ENCODE measurements around the gene PLEKHH1.
A peak's percentile ranks its signal among the peaks of the same experiment; 100 is the strongest.

PLEKHH1 gene

DNA sequence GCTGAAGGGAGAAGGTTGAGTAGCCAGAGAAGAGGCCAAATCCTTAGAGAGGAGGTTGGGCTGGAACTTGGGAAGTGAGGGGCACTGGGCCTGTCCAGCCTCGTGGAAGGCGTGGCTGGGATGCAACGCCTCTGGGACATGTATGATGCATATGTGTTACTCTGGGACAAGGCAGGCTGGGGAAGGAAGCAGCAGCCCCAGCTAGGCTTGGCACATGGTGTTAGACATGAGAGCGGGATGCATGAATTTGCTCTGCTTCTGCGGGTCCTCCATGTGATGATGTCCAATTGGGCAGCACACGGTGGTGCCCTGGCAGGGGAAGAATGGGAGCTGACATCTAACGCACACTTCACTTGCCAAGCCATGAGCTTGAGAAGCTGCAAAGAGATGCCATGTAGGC, 21.3 kb downstream of the PLEKHH1 start:
- peaks cover 16% of the 10 kb centered on the region for H3K27me3 ChIP-seq (ENCODE audit: control insufficient read depth, insufficient read depth, low read length)
- no peak overlapping the region for H3K9ac ChIP-seq (ENCODE audit: low read depth, low read length)
- H3K9me3 ChIP-seq (replicated peaks; ENCODE audit: low read length), result no peaks in the 10 kb centered on the region
- no peaks in the 10 kb centered on the region for H3K4me1 ChIP-seq (ENCODE audit: control insufficient read depth, insufficient read depth, low read length)
- no peak overlapping the region for H3K4me3 ChIP-seq (ENCODE audit: low read length)
- H3K36me3 ChIP-seq (ENCODE audit: insufficient read depth, low read length), result no peaks in the 10 kb centered on the region
- H3K4me2 ChIP-seq (ENCODE audit: low read length), result no peak overlapping the region

DNA sequence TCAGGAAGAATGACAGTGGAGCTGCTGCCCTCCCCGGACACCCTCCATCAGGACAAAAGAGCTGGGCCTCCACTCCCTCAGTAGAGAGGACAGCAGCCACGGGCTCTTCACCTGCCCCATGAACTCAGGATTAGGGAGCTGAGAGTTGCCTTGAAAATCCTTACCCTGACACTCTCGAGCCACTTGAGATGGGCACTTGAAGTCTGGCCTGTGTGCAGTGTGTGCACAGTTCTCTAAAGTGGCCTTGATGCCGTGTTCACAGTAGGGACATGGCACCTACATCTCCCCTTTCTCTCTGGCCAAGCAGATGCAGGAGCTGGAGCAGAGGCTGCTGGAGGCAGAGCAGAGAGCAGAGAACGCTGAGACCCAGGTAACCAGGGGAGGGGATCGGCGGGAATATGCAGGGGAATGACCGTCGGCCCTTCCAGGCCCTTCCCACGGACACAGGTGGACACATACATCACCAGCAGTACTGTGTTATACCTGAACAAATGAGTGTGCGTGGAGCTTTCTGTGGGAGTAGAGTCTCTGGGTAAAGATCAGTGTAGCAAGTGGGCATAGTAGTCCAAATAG, 22.5 kb downstream of the PLEKHH1 start:
- H3K4me3 ChIP-seq (ENCODE audit: low read length), result no peak overlapping the region
- H3K4me1 ChIP-seq (ENCODE audit: control insufficient read depth, insufficient read depth, low read length), result no peaks in the 10 kb centered on the region
- H3K9me3 ChIP-seq (replicated peaks; ENCODE audit: low read length), result no peaks in the 10 kb centered on the region
- no peak overlapping the region for H3K9ac ChIP-seq (ENCODE audit: low read depth, low read length)
- peaks cover 16% of the 10 kb centered on the region for H3K27me3 ChIP-seq (ENCODE audit: control insufficient read depth, insufficient read depth, low read length)
- H3K36me3 ChIP-seq (ENCODE audit: insufficient read depth, low read length), result no peaks in the 10 kb centered on the region
- no peak overlapping the region for H3K4me2 ChIP-seq (ENCODE audit: low read length)

DNA sequence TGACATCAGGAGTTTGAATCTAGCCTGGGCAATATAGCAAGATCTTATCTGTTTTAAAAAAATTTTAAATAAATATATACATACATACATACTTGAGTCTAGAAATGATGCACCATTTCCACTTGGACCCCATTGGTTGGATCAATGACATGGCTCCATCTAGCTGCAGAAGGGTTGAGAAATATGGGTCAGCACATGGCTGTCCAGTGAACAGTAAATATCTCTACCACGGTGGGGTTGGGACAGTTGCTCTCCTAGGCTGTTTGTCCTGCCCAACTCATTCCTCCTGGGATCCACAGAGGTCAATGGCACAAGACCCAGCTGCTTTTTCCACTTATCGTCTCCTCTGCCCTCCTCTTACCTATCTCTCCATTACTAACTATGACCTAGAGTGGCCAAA, 23.6 kb downstream of the PLEKHH1 start:
- peaks cover 16% of the 10 kb centered on the region for H3K27me3 ChIP-seq (ENCODE audit: control insufficient read depth, insufficient read depth, low read length)
- no peak overlapping the region for H3K9ac ChIP-seq (ENCODE audit: low read depth, low read length)
- H3K4me3 ChIP-seq (ENCODE audit: low read length), result no peak overlapping the region
- no peaks in the 10 kb centered on the region for H3K4me1 ChIP-seq (ENCODE audit: control insufficient read depth, insufficient read depth, low read length)
- H3K4me2 ChIP-seq (ENCODE audit: low read length), result no peak overlapping the region
- H3K9me3 ChIP-seq (replicated peaks; ENCODE audit: low read length), result no peaks in the 10 kb centered on the region
- no peaks in the 10 kb centered on the region for H3K36me3 ChIP-seq (ENCODE audit: insufficient read depth, low read length)

DNA sequence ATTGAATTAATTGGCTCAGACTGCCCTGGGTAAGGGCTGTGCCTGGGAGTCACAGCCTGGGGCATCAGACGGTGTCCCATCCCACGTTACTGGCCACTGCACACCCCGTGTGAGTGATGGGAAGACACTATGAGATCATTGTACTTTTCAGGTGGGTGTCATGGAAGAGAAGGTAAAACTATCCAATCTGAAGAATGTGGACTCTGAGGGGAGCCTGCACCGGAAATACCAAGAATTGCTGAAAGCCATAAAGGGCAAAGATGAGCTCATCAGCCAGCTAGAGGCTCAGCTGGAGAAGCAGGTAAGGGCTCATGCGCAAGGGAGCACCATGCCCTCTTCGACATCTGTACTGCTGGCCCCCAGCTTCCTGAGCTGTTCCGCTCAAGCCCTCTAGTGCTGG, 24.0 kb downstream of the PLEKHH1 start:
- Histone ChIP-seq H3K4me2 (ENCODE audit: low read length) (no peak overlapping the region), H3K4me1 (ENCODE audit: control insufficient read depth, insufficient read depth, low read length) (no peaks in the 10 kb centered on the region), H3K27me3 (ENCODE audit: control insufficient read depth, insufficient read depth, low read length) (peaks cover 11% of the 10 kb centered on the region), H3K9ac (ENCODE audit: low read depth, low read length) (no peak overlapping the region), H3K4me3 (ENCODE audit: low read length) (no peak overlapping the region), H3K9me3 (replicated peaks; ENCODE audit: low read length) (no peaks in the 10 kb centered on the region), H3K36me3 (ENCODE audit: insufficient read depth, low read length) (no peaks in the 10 kb centered on the region)

DNA sequence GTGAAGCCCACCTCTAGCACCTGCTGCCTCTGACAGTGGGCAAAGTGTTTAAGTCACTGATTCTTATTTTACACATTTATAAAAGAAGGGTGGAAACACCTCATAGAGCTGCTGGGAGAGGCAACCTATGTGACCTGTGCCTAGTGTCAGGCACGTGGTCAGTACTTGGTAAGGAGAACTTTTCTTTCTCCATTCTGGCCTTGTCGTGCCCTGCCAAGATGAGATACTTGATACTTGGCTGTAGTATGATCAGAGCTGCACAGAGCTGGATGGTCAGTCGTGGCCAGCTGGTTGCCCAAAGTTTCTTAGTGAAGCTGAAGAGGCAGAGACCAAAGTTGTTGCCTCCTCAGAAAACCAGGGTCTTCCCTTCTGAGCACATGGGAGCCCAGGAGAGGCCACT, 24.6 kb downstream of the PLEKHH1 start:
- H3K9me3 ChIP-seq (replicated peaks; ENCODE audit: low read length), result no peaks in the 10 kb centered on the region
- H3K36me3 ChIP-seq (ENCODE audit: insufficient read depth, low read length), result no peaks in the 10 kb centered on the region
- H3K4me1 ChIP-seq (ENCODE audit: control insufficient read depth, insufficient read depth, low read length), result no peaks in the 10 kb centered on the region
- H3K4me2 ChIP-seq (ENCODE audit: low read length), result no peak overlapping the region
- no peak overlapping the region for H3K4me3 ChIP-seq (ENCODE audit: low read length)
- peaks cover 11% of the 10 kb centered on the region for H3K27me3 ChIP-seq (ENCODE audit: control insufficient read depth, insufficient read depth, low read length)
- H3K9ac ChIP-seq (ENCODE audit: low read depth, low read length), result no peak overlapping the region

DNA sequence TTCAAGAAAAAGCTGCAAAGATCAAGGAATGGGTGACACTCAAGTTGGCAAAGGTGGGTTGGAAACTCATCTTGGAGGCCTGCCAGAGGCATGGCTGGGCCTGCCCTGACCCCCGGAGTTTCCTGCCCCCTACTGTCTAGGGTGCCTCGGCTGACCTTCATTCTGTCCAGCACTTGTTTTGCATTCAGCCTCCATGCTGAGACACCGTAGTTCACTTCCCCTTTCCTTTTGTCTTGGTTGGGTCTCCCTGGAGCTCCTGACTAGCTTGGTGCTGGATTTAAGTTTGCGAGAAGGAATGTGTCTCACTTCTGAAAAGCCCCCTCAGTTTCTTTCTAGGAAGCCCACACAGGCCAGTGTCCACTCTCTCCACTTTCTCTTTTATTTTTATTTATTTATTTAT, 26.5 kb downstream of the PLEKHH1 start:
- Histone ChIP-seq H3K4me2 (ENCODE audit: low read length) (no peak overlapping the region), H3K27me3 (ENCODE audit: control insufficient read depth, insufficient read depth, low read length) (peaks cover 11% of the 10 kb centered on the region), H3K9ac (ENCODE audit: low read depth, low read length) (no peak overlapping the region), H3K4me1 (ENCODE audit: control insufficient read depth, insufficient read depth, low read length) (no peaks in the 10 kb centered on the region), H3K4me3 (ENCODE audit: low read length) (no peak overlapping the region), H3K9me3 (replicated peaks; ENCODE audit: low read length) (no peaks in the 10 kb centered on the region), H3K36me3 (ENCODE audit: insufficient read depth, low read length) (no peaks in the 10 kb centered on the region)

DNA sequence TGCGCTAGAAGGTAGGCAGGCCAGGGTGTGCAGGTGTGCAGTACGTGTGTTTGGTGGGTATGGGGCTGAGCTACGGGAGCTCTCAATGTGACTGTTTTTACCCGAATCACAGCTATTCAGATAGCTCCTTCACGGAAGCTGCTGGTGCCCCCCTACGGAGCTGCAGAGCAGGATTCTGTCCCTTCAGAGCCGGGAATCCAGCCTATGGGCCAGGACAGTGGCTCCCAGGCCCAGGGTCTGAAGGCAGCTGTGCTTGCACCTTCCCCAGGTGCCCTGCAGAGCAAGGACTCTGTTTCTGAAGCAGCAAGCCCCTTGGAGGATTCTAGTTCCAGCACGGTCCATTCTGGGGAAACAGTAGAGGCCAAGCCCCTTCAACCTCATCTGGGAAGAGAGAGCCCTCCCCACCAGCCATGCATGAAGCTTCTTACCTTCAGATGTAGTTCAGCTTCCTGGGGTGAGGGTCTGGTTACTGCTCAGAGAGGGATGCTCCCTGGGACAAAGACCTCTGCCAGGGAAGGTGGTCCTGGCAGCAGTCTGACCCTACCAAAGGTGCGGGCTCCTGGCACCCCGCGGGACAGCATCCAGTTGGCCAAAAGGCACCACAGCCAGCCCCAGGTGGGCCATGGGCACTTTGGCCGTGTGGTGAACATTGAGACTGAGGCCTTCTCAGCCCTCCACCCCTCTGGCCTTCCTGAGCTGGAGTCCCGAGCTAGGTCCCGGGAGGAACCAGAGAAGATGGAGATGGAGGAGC, 29.1 kb downstream of the PLEKHH1 start:
- Histone ChIP-seq H3K27me3 (ENCODE audit: control insufficient read depth, insufficient read depth, low read length) (peaks cover 6% of the 10 kb centered on the region), H3K4me2 (ENCODE audit: low read length) (no peak overlapping the region), H3K4me3 (ENCODE audit: low read length) (no peak overlapping the region), H3K9ac (ENCODE audit: low read depth, low read length) (no peak overlapping the region), H3K36me3 (ENCODE audit: insufficient read depth, low read length) (no peaks in the 10 kb centered on the region), H3K4me1 (ENCODE audit: control insufficient read depth, insufficient read depth, low read length) (peaks cover under 1% of the 10 kb centered on the region), H3K9me3 (replicated peaks; ENCODE audit: low read length) (no peaks in the 10 kb centered on the region)

DNA sequence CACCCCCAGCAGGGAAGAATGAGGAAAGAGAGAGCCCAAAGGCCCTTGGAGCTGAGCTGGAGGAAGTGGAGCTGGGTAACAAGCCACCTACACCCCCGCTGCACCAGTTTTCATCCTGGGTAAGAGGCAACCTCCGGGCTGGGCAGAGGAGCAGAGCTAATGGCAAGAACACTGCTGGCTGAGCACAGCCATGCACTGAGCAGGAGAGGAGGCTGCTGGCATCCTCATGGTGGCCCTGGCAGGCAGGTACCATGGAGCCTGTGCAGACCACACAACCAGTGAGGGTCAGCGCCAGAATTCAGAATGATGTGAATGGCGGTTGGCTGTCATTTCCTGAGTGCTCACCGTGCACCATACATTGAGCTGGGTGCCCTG, 29.7 kb downstream of the PLEKHH1 start:
- H3K36me3 ChIP-seq (ENCODE audit: insufficient read depth, low read length), result no peaks in the 10 kb centered on the region
- no peak overlapping the region for H3K9ac ChIP-seq (ENCODE audit: low read depth, low read length)
- no peak overlapping the region for H3K4me3 ChIP-seq (ENCODE audit: low read length)
- no peaks in the 10 kb centered on the region for H3K9me3 ChIP-seq (replicated peaks; ENCODE audit: low read length)
- H3K4me2 ChIP-seq (ENCODE audit: low read length), result no peak overlapping the region
- peaks cover 10% of the 10 kb centered on the region for H3K27me3 ChIP-seq (ENCODE audit: control insufficient read depth, insufficient read depth, low read length)
- peaks cover 4% of the 10 kb centered on the region for H3K4me1 ChIP-seq (ENCODE audit: control insufficient read depth, insufficient read depth, low read length)

DNA sequence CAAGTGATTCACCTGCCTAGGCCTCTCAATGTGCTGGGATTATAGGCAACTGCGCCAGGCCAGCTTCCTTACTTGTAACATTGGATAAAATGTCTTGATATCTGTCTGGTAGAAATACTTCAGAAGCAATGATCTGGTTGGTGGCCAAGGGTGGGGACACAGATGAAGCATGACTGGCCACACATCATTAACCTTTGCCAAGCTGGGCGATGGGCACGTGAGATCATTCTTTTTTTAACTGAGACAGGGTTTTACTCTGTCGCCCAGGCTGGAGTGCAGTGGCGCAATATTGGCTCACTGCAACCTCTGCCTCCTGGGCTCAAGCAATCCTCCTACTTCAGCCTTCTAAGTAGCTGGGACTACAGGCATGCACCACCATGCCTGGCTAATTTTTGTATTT, 31.1 kb downstream of the PLEKHH1 start:
- Histone ChIP-seq H3K27me3 (ENCODE audit: control insufficient read depth, insufficient read depth, low read length) (peaks cover 6% of the 10 kb centered on the region), H3K4me1 (ENCODE audit: control insufficient read depth, insufficient read depth, low read length) (peaks cover 4% of the 10 kb centered on the region), H3K4me3 (ENCODE audit: low read length) (no peak overlapping the region)

DNA sequence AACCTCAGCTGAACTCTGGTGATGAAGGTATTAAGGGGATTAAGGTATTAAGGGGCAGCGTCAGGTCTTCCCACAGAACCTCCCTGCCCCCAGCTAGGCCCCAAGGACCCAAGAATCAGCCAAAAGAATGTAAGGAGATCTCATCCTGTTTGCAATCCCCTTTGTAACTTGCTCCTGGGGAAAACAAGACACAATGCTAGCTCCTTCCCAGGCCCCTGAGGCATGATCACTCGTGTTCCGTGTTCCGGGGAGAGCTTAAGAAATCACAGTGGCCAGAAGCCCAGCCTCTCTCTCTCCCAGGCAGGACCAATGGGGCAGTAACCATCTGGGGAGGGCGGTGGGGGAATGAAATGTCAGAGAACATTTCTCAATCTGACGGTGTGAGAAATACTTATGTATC, 33.8 kb downstream of the PLEKHH1 start:
- Histone ChIP-seq H3K9me3 (replicated peaks; ENCODE audit: low read length) (no peaks in the 10 kb centered on the region), H3K4me2 (ENCODE audit: low read length) (peak overlapping the region; percentile 33), H3K9ac (ENCODE audit: low read depth, low read length) (no peak overlapping the region), H3K27me3 (ENCODE audit: control insufficient read depth, insufficient read depth, low read length) (peaks cover 6% of the 10 kb centered on the region), H3K36me3 (ENCODE audit: insufficient read depth, low read length) (no peaks in the 10 kb centered on the region), H3K4me1 (ENCODE audit: control insufficient read depth, insufficient read depth, low read length) (peaks cover 4% of the 10 kb centered on the region), H3K4me3 (ENCODE audit: low read length) (no peak overlapping the region)

More for the DNA sequence above, 31.1 kb downstream of the PLEKHH1 start:
- Histone ChIP-seq H3K9ac (ENCODE audit: low read depth, low read length) (no peak overlapping the region), H3K9me3 (replicated peaks; ENCODE audit: low read length) (no peaks in the 10 kb centered on the region), H3K36me3 (ENCODE audit: insufficient read depth, low read length) (no peaks in the 10 kb centered on the region), H3K4me2 (ENCODE audit: low read length) (no peak overlapping the region)

DNA sequence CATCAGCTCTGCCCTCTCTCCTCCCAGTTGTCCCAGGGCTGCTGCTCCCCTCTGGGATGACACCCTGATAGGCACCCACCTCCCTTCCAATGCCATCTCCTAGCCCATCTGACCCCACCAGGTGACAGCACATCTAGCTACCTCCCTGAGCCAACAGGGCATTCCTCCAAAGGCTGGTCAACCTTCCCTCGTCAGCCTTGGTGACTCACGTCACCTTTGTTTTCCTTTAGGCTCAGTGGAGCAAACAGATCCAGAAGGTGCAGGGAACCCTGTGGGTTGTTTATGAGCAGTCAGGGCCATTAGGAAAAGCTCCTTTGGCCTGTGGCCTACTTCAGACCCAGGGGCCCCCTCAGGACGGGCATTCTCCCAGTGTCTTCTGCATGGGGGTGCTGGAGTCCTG, 34.6 kb downstream of the PLEKHH1 start:
- Histone ChIP-seq H3K36me3 (ENCODE audit: insufficient read depth, low read length) (no peaks in the 10 kb centered on the region), H3K4me2 (ENCODE audit: low read length) (peak overlapping the region; percentile 33), H3K4me3 (ENCODE audit: low read length) (no peak overlapping the region), H3K9ac (ENCODE audit: low read depth, low read length) (no peak overlapping the region), H3K27me3 (ENCODE audit: control insufficient read depth, insufficient read depth, low read length) (peaks cover 6% of the 10 kb centered on the region), H3K4me1 (ENCODE audit: control insufficient read depth, insufficient read depth, low read length) (peaks cover 4% of the 10 kb centered on the region), H3K9me3 (replicated peaks; ENCODE audit: low read length) (no peaks in the 10 kb centered on the region)

DNA sequence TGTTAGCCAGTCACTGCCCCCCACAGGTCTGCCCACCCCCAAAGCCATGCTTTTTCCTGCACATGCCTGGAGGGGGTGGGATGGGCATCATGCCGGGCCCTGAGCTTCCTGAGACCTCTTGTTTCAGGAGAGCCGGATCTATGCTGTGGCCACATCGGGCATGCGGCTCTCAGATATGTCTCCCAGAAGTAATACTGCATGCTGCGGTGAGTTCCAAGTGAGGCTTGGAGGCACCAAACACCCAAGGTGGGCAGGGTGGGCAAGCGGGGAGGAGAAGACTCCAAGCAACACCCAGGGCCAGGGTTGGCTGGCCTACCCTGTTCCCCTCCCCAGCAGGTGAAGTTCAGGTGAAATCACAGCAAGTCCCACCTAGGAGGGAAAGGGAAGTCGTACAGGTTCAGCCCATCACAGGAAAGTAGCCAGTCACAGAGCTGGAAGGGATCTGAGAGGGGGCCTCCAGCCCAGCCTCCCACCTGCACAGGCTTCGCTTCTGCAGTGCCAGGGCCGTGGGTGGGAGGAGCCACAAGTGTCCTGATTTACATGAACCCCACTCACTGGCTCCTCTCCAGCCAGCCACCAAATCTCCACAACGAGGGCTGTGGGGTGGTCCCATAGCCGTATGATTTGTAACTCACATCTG, 36.0 kb downstream of the PLEKHH1 start:
- Histone ChIP-seq H3K9ac (ENCODE audit: low read depth, low read length) (no peak overlapping the region), H3K4me3 (ENCODE audit: low read length) (no peak overlapping the region), H3K27me3 (ENCODE audit: control insufficient read depth, insufficient read depth, low read length) (peaks cover 13% of the 10 kb centered on the region), H3K4me2 (ENCODE audit: low read length) (no peak overlapping the region), H3K36me3 (ENCODE audit: insufficient read depth, low read length) (no peaks in the 10 kb centered on the region), H3K4me1 (ENCODE audit: control insufficient read depth, insufficient read depth, low read length) (peaks cover 4% of the 10 kb centered on the region), H3K9me3 (replicated peaks; ENCODE audit: low read length) (no peaks in the 10 kb centered on the region)
